ENCODE results near the gene CLMN. TPM values are rescaled to one million over a fixed set of nuclear protein-coding genes. Genes with fewer than 3 reads are reported as not detected.

CLMN gene
- total and polyA plus RNA-seq, 9 of the 15 experiments (the other 6 are each of a cell fraction or from before 2014, with no cell fraction given) = 0.01 to 0.18 (median 0.07) TPM; not detected in 4

DNA sequence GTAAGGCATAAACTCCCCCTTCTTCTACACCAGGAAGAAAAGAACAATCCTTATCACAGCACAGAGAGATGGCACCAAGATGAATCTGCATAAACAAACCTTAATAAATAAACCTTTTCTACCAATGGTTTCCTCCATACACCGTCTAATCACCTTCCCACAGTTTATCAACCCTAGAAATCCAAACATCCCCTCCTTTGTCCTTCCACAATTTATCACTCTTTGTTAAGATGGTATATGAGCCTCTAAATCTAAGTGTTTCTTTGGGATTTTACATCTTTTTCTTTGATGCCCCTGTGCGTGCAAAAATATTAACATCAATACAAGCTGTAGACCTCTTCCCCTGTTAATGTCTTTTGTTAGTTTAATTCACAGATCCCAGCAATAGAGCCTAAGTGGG lies 174.9 kb downstream of the CLMN start:
- Histone ChIP-seq H3K9me1 (ENCODE audit: control insufficient read depth, insufficient read depth, low read length) (no peaks in the 10 kb centered on the region), H3K9ac (ENCODE audit: insufficient read depth in 1 of 2, low read depth in 2 of 2, low read length in 2 of 2) (no peak overlapping the region), H3K4me3 (no peak overlapping the region), H3K36me3 (ENCODE audit: control insufficient read depth, insufficient read depth, low read length) (peaks cover 3% of the 10 kb centered on the region; the same call in 1 of the 3 replicates), H3K4me1 (replicated peaks in 1 of 2; ENCODE audit: control insufficient read depth in 2 of 2, insufficient read depth in 2 of 2, low read length in 2 of 2) (no peaks in the 10 kb centered on the region), H3K4me2 (ENCODE audit: insufficient read depth, low read length) (no peak overlapping the region), H4K20me1 (replicated peaks; ENCODE audit: control insufficient read depth, insufficient read depth, low read length) (no peaks in the 10 kb centered on the region), H3K27me3 (ENCODE audit: control insufficient read depth in 2 of 2, insufficient read depth in 2 of 2, low read length in 2 of 2) (no peaks in the 10 kb centered on the region), H3K79me2 (ENCODE audit: control insufficient read depth, insufficient read depth, low read length) (peaks cover 14% of the 10 kb centered on the region; the same call in 2 of the 3 replicates), H3K27ac (ENCODE audit: extremely low read depth, low read depth, low read length) (no peak overlapping the region), H3K9me3 (replicated peaks; ENCODE audit: control insufficient read depth, insufficient read depth, low read depth, low read length) (no peaks in the 10 kb centered on the region; the same call in 1 of the 2 replicates), H2AFZ (ENCODE audit: low read depth, low read length) (no peak overlapping the region)
- in situ Hi-C loops (cut with MboI) = no loop called here
- ATAC-seq (no peak), FAIRE-seq (no peak), DNase-seq (ENCODE audit: extremely low read depth in 1 of 4, low spot score in 3 of 4) (no peak)
- no TSS peak for BruUV-seq (replicated peaks)
- intact Hi-C loops (cut with micrococcal nuclease) = no loop called here
- CTCF ChIA-PET (ENCODE audit: low intra/inter-chr PET ratio) = no interaction called here
- POLR2A ChIA-PET = no interaction called here
- WGBS (ENCODE audit: insufficient coverage, low coverage, missing lambda C conversion rate) = 60% methylated on average over 2 of the region's 2 CpGs
- TF ChIP-seq SNRNP70 (optimal IDR thresholded peaks at IDR 0.05; ENCODE audit: low read depth, low read length) (no peak), RBM17 (IDR thresholded peaks at IDR 0.05; ENCODE audit: borderline replicate concordance, low read depth, low read length) (no peak), KLF13 (tag; IDR thresholded peaks at IDR 0.05; ENCODE audit: borderline replicate concordance, low read depth) (no peak), U2AF2 (optimal IDR thresholded peaks at IDR 0.05; ENCODE audit: low read depth, low read length) (no peak), NFIC (IDR thresholded peaks at IDR 0.05) (no peak), FOSL1 (tag; conservative IDR thresholded peaks at IDR 0.05) (no peak), CC2D1A (IDR thresholded peaks at IDR 0.05) (no peak), SLC30A9 (CRISPR knock-in tag; IDR thresholded peaks at IDR 0.05) (no peak), ATF3 (IDR thresholded peaks at IDR 0.05) (no peak), ATF3 (CRISPR knock-in tag; conservative IDR thresholded peaks at IDR 0.05) (no peak)
- TF ChIP-seq, protein P1, sequence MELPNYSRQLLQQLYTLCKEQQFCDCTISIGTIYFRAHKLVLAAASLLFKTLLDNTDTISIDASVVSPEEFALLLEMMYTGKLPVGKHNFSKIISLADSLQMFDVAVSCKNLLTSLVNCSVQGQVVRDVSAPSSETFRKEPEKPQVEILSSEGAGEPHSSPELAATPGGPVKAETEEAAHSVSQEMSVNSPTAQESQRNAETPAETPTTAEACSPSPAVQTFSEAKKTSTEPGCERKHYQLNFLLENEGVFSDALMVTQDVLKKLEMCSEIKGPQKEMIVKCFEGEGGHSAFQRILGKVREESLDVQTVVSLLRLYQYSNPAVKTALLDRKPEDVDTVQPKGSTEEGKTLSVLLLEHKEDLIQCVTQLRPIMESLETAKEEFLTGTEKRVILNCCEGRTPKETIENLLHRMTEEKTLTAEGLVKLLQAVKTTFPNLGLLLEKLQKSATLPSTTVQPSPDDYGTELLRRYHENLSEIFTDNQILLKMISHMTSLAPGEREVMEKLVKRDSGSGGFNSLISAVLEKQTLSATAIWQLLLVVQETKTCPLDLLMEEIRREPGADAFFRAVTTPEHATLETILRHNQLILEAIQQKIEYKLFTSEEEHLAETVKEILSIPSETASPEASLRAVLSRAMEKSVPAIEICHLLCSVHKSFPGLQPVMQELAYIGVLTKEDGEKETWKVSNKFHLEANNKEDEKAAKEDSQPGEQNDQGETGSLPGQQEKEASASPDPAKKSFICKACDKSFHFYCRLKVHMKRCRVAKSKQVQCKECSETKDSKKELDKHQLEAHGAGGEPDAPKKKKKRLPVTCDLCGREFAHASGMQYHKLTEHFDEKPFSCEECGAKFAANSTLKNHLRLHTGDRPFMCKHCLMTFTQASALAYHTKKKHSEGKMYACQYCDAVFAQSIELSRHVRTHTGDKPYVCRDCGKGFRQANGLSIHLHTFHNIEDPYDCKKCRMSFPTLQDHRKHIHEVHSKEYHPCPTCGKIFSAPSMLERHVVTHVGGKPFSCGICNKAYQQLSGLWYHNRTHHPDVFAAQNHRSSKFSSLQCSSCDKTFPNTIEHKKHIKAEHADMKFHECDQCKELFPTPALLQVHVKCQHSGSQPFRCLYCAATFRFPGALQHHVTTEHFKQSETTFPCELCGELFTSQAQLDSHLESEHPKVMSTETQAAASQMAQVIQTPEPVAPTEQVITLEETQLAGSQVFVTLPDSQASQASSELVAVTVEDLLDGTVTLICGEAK (IDR thresholded peaks at IDR 0.05) = no peak
- TF ChIP-seq, protein P1 (CRISPR knock-in tag; IDR thresholded peaks at IDR 0.05) = no peak
- TF ChIP-seq, protein P2, sequence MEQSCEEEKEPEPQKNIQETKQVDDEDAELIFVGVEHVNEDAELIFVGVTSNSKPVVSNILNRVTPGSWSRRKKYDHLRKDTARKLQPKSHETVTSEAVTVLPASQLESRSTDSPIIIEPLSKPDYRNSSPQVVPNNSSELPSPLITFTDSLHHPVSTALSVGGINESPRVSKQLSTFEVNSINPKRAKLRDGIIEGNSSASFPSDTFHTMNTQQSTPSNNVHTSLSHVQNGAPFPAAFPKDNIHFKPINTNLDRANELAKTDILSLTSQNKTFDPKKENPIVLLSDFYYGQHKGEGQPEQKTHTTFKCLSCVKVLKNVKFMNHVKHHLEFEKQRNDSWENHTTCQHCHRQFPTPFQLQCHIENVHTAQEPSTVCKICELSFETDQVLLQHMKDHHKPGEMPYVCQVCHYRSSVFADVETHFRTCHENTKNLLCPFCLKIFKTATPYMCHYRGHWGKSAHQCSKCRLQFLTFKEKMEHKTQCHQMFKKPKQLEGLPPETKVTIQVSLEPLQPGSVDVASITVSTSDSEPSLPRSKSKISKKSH (CRISPR knock-in tag; IDR thresholded peaks at IDR 0.05) = no peak

Data from K562 (cell line).